ENCODE results near the gene SCUBE1. TPM values are rescaled to one million over a fixed set of nuclear protein-coding genes. Genes with fewer than 3 reads are reported as not detected.
"Not testable (repeated sequence)": the region's sequence is repeated elsewhere in the genome, so short reads cannot be mapped to it uniquely, and the experiment has no call there.

Gene SCUBE1
- total RNA-seq, 1 donor from 2014 or later, result 0.91 TPM

DNA sequence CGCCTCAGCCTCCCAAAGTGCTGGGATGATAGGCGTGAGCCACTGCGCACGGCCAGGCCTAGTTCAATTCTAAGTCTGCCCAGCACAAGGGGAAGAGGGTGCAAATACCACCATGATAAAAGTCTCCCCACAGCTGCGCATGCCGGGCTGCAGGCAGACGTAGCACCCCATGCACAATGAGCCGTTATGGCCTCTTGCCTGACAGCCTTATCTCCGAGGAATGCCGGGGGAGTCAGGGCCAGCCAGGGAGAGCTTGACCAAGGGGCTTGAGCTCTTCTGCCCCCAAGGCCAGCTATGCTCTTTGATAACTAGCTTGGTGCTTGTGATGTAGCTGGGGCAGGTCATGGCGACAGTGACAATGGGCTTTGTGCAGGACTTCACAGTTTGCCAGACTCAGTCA, 13.7 kb upstream of the SCUBE1 start:
- DNase-seq (ENCODE audit: extremely low spot score, unreplicated experiment), result no peak
- TF ChIP-seq, protein P1, sequence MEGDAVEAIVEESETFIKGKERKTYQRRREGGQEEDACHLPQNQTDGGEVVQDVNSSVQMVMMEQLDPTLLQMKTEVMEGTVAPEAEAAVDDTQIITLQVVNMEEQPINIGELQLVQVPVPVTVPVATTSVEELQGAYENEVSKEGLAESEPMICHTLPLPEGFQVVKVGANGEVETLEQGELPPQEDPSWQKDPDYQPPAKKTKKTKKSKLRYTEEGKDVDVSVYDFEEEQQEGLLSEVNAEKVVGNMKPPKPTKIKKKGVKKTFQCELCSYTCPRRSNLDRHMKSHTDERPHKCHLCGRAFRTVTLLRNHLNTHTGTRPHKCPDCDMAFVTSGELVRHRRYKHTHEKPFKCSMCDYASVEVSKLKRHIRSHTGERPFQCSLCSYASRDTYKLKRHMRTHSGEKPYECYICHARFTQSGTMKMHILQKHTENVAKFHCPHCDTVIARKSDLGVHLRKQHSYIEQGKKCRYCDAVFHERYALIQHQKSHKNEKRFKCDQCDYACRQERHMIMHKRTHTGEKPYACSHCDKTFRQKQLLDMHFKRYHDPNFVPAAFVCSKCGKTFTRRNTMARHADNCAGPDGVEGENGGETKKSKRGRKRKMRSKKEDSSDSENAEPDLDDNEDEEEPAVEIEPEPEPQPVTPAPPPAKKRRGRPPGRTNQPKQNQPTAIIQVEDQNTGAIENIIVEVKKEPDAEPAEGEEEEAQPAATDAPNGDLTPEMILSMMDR (IDR thresholded peaks at IDR 0.05), result no peak
- Mint-ChIP-seq H3K9me3 (ENCODE audit: unreplicated experiment) (no peaks in the 10 kb centered on the region), H3K27me3 (ENCODE audit: unreplicated experiment) (peaks cover 20% of the 10 kb centered on the region), H3K4me1 (ENCODE audit: unreplicated experiment) (no peaks in the 10 kb centered on the region), H3K36me3 (ENCODE audit: unreplicated experiment) (no peaks in the 10 kb centered on the region), H3K27ac (ENCODE audit: unreplicated experiment) (no peak overlapping the region), H3K4me3 (ENCODE audit: unreplicated experiment) (no peak overlapping the region)

DNA sequence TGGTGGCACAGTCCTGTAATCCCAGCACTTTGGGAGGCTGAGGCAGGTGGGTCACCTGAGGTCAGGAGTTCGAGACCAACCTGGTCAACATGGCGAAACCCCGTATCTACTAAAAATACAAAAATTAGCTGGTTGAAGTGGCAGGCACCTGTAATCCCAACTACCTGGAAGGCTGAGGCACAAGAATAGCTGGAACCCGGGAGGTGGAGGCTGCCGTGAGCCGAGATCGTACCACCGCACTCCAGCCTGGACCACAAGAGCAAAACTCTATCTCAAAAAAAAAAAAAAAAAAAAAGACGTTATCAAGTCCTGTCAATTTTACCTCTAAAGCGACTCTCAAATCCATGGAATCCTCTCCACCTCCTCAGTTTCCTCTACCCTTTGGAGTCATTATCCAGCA, 12.5 kb upstream of the SCUBE1 start:
- H3K4me1 Mint-ChIP-seq (ENCODE audit: unreplicated experiment); H3K36me3 Mint-ChIP-seq (ENCODE audit: unreplicated experiment); H3K27ac Mint-ChIP-seq (ENCODE audit: unreplicated experiment); H3K9me3 Mint-ChIP-seq (ENCODE audit: unreplicated experiment); DNase-seq (ENCODE audit: extremely low spot score, unreplicated experiment); H3K4me3 Mint-ChIP-seq (ENCODE audit: unreplicated experiment): not testable (repeated sequence)
- H3K27me3 Mint-ChIP-seq (ENCODE audit: unreplicated experiment), result peaks cover 20% of the 10 kb centered on the region

DNA sequence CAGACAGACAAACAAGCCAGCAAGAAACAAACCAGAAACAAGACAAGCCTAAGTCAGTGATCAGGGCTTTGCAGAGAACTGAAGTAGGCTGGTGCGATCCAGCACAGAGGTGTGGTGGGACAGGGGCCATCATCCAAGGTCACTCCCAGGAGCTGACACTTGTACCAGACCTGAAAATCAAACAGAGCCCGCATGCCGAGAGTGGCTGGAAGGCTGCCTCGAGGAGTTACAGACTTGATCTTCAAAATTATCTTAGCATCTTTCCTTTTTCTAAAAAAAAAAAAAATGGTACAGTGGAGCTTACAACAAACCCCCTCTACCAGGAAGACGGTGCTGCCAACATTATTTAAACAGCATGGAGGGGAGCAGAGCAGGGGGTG, 8.8 kb upstream of the SCUBE1 start:
- TF ChIP-seq, protein P1 (IDR thresholded peaks at IDR 0.05), result no peak
- H3K27me3 Mint-ChIP-seq (ENCODE audit: unreplicated experiment), result peaks cover 37% of the 10 kb centered on the region
- H3K36me3 Mint-ChIP-seq (ENCODE audit: unreplicated experiment), result no peaks in the 10 kb centered on the region
- H3K9me3 Mint-ChIP-seq (ENCODE audit: unreplicated experiment), result no peaks in the 10 kb centered on the region
- no peak overlapping the region for H3K27ac Mint-ChIP-seq (ENCODE audit: unreplicated experiment)
- H3K4me3 Mint-ChIP-seq (ENCODE audit: unreplicated experiment), result no peak overlapping the region
- no peaks in the 10 kb centered on the region for H3K4me1 Mint-ChIP-seq (ENCODE audit: unreplicated experiment)
- no peak for DNase-seq (ENCODE audit: extremely low spot score, unreplicated experiment)

DNA sequence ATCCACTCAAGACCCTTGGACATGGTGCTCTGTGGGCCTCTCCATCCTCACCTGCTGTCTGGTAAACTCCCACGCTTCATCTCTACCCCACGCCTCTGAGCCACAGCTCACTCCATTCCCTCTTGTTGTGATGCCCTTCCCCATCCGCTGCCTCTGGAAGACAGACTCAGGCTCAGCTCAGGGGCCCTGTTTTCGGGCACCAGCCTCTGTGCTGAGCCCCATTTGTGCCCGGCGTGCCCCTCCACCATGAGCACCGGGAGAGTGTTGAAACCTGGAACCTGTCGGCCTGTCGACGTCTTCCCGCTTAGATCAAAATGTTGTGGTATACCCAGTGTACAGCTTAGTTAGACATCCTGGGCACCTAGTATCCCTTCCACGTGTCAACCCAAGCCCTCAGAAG, 6.5 kb upstream of the SCUBE1 start:
- TF ChIP-seq, protein P1 (IDR thresholded peaks at IDR 0.05), result no peak
- H3K9me3 Mint-ChIP-seq (ENCODE audit: unreplicated experiment), result no peaks in the 10 kb centered on the region
- no peak overlapping the region for H3K4me3 Mint-ChIP-seq (ENCODE audit: unreplicated experiment)
- peaks cover 55% of the 10 kb centered on the region for H3K27me3 Mint-ChIP-seq (ENCODE audit: unreplicated experiment)
- DNase-seq (ENCODE audit: extremely low spot score, unreplicated experiment), result no peak
- H3K36me3 Mint-ChIP-seq (ENCODE audit: unreplicated experiment), result no peaks in the 10 kb centered on the region
- H3K4me1 Mint-ChIP-seq (ENCODE audit: unreplicated experiment), result no peaks in the 10 kb centered on the region
- no peak overlapping the region for H3K27ac Mint-ChIP-seq (ENCODE audit: unreplicated experiment)

DNA sequence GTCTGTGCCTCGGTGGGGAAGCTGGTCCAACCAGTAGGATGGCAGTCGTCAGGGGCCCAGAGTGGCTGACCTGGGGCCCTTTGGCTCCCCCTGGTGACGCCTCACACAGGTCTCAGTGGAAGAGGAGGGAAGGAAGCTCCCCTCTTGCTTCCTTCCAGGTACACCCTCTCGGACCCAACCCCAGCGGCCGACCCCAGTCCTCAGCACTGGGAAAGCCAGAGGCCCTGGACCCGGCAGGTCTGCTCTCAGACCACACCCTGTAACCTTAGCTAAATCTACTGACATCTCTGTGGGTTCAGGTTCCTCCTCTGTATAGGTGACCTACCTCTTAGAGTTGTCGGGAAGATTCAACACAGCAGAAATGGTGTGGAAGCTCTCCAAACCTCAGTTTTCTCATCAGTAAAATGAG, 3.4 kb upstream of the SCUBE1 start:
- TF ChIP-seq, protein P1 (IDR thresholded peaks at IDR 0.05), result peak; percentile 68
- H3K27me3 Mint-ChIP-seq (ENCODE audit: unreplicated experiment), result peaks cover 63% of the 10 kb centered on the region
- no peak overlapping the region for H3K4me3 Mint-ChIP-seq (ENCODE audit: unreplicated experiment)
- peaks cover 2% of the 10 kb centered on the region for H3K4me1 Mint-ChIP-seq (ENCODE audit: unreplicated experiment)
- no peak for DNase-seq (ENCODE audit: extremely low spot score, unreplicated experiment)
- H3K36me3 Mint-ChIP-seq (ENCODE audit: unreplicated experiment), result no peaks in the 10 kb centered on the region
- H3K9me3 Mint-ChIP-seq (ENCODE audit: unreplicated experiment), result no peaks in the 10 kb centered on the region
- H3K27ac Mint-ChIP-seq (ENCODE audit: unreplicated experiment), result no peak overlapping the region

DNA sequence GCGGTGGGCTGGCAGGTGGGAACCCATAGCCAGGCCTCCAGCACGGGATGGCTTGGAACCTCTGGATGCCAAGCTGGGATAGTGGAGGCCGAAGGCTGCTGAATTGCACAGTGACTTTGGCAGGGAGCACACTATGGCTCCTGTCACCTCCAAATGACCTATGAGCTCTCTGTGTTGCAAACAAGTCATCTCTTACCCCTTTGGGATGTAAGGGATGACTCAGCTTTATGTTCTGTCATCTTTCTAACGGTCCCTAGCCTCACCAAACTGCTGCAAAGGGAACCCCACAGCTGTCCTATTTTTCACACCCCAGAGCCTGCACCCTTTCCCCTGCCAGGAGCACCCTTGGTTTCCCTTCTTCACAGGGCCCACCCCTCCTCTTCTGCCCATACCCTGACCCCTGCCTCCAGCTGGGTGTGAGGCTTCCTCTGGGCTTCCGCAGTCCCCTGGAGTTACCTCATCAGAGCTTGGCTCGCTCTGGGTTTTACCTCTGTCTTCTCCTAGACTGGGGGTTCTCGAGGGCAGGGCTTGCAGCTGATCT, 2.7 kb upstream of the SCUBE1 start:
- no peaks in the 10 kb centered on the region for H3K36me3 Mint-ChIP-seq (ENCODE audit: unreplicated experiment)

More for the DNA sequence above, 2.7 kb upstream of the SCUBE1 start:
- TF ChIP-seq, protein P1 (IDR thresholded peaks at IDR 0.05), result no peak
- Mint-ChIP-seq H3K27me3 (ENCODE audit: unreplicated experiment) (peaks cover 70% of the 10 kb centered on the region), H3K4me3 (ENCODE audit: unreplicated experiment) (no peak overlapping the region), H3K27ac (ENCODE audit: unreplicated experiment) (no peak overlapping the region), H3K9me3 (ENCODE audit: unreplicated experiment) (no peaks in the 10 kb centered on the region), H3K4me1 (ENCODE audit: unreplicated experiment) (peaks cover 2% of the 10 kb centered on the region)
- no peak for DNase-seq (ENCODE audit: extremely low spot score, unreplicated experiment)
